HepG2 (cell line): Measurements from ENCODE around the gene SLC66A3. TPM values are rescaled to one million over a fixed set of nuclear protein-coding genes. Genes with fewer than 3 reads are reported as not detected.

Experiments used
- GABPB1 ChIP-seq: IDR thresholded peaks from 2 replicates; pipeline ENCODE4 v1.6.1; 2016; ENCODE audit warnings: mild to moderate bottlenecking, missing genetic modification reagents, moderate library complexity, missing compliant biosample characterization
- HOXD1 ChIP-seq: sonication (generic); formaldehyde crosslinking; IDR thresholded peaks from 2 replicates; pipeline ENCODE4 v1.5.0; 2020; ENCODE audit warnings: missing genetic modification reagents
- PAF1 ChIP-seq: IDR thresholded peaks from 2 replicates; pipeline ENCODE4 v1.6.1; 2016; ENCODE audit warnings: missing genetic modification reagents, missing compliant biosample characterization
- POGZ ChIP-seq: sonication (generic); formaldehyde crosslinking; IDR thresholded peaks from 2 replicates; pipeline ENCODE4 v1.4.0; 2020; ENCODE audit warnings: mild to moderate bottlenecking, missing genetic modification reagents
- RAD51 ChIP-seq: fragments of 450-650 bp; IDR thresholded peaks from 2 replicates; pipeline ENCODE4 v1.6.1; 2016; ENCODE audit warnings: borderline replicate concordance
- RBFOX2 ChIP-seq: fragments of 200-400 bp; formaldehyde crosslinking; IDR thresholded peaks from 2 replicates; pipeline ENCODE4 v1.6.1; 2017; ENCODE audit warnings: low read depth, mild to moderate bottlenecking, low read length
- RFX5 ChIP-seq: IDR thresholded peaks from 2 replicates; pipeline ENCODE4 v1.6.1; 2011; ENCODE audit warnings: low read depth, low read length, improper control_type of control experiment
- SRY ChIP-seq: sonication (generic); formaldehyde crosslinking; IDR thresholded peaks from 2 replicates; pipeline ENCODE4 v1.8.0; 2022; ENCODE audit warnings: mild to moderate bottlenecking, missing genetic modification reagents
- ZNF576 ChIP-seq: sonication (generic); formaldehyde crosslinking; IDR thresholded peaks from 2 replicates; pipeline ENCODE4 v1.4.0; 2020; ENCODE audit warnings: mild to moderate bottlenecking, missing genetic modification reagents
- ZNF782 ChIP-seq: sonication (generic); formaldehyde crosslinking; IDR thresholded peaks from 2 replicates; pipeline ENCODE4 v1.4.0; 2020; ENCODE audit warnings: missing genetic modification reagents, mild to moderate bottlenecking, borderline replicate concordance
- ZSCAN12 ChIP-seq: sonication (generic); formaldehyde crosslinking; IDR thresholded peaks from 2 replicates; pipeline ENCODE4 v1.9.0; 2021; ENCODE audit warnings: mild to moderate bottlenecking, missing genetic modification reagents
- ZSCAN20 ChIP-seq: sonication (generic); formaldehyde crosslinking; IDR thresholded peaks from 2 replicates; pipeline ENCODE4 v1.4.0; 2020; ENCODE audit warnings: missing genetic modification reagents, mild to moderate bottlenecking, borderline replicate concordance
- polyA plus RNA-seq, 8 experiments: library from polyadenylated mRNA; depleted of rRNA in 3 of 8; stranded (reverse) in 7 of 8; unstranded in 1 of 8; fragments of >200 nt; fragmentation: Illumina TruSeq in 4 of 8; extraction: Trizol in 4 of 8; gene quantifications; 2 replicates each; pipeline versions ENCODE4 v1.2.1 to v1.2.3, GENCODE V29; 2011 to 2016; ENCODE audit warnings: low read depth in 4 of 8, missing spikeins in 1 of 8, mixed read lengths in 1 of 8; ENCODE audit not compliant: insufficient read depth in 1 of 8
- total RNA-seq, 5 experiments: library from RNA; depleted of rRNA; stranded (reverse); fragments of >200 nt; fragmentation: Illumina TruSeq; extraction: Trizol; gene quantifications; 2 replicates each; pipeline ENCODE4 v1.2.3, GENCODE V29; 2016; ENCODE audit warnings: low read depth in 1 of 5
- TF ChIP-seq, protein P1 (sequence below): sonication (generic); formaldehyde crosslinking; IDR thresholded peaks from 2 replicates; pipeline ENCODE4; 2020; ENCODE audit warnings: missing genetic modification reagents, mild to moderate bottlenecking, borderline replicate concordance
- TF ChIP-seq, protein P2 (sequence below): sonication (generic); formaldehyde crosslinking; conservative IDR thresholded peaks from 2 replicates; pipeline ENCODE4 v1.4.0; 2020; ENCODE audit warnings: missing genetic modification reagents
- TF ChIP-seq, protein P3 (sequence below): IDR thresholded peaks from 2 replicates; pipeline ENCODE4 v1.6.1; 2016; ENCODE audit warnings: missing compliant biosample characterization, missing genetic modification reagents, borderline replicate concordance
- TF ChIP-seq, protein P4 (sequence below): sonication (generic); formaldehyde crosslinking; IDR thresholded peaks from 2 replicates; pipeline ENCODE4 v1.5.0; 2020; ENCODE audit warnings: mild to moderate bottlenecking, missing genetic modification reagents, borderline replicate concordance

SLC66A3 gene
- total and polyA plus RNA-seq, 2 of the 13 experiments (the other 11 are each of a cell fraction or from before 2014, with no cell fraction given): 2.2 to 3.7 TPM

DNA sequence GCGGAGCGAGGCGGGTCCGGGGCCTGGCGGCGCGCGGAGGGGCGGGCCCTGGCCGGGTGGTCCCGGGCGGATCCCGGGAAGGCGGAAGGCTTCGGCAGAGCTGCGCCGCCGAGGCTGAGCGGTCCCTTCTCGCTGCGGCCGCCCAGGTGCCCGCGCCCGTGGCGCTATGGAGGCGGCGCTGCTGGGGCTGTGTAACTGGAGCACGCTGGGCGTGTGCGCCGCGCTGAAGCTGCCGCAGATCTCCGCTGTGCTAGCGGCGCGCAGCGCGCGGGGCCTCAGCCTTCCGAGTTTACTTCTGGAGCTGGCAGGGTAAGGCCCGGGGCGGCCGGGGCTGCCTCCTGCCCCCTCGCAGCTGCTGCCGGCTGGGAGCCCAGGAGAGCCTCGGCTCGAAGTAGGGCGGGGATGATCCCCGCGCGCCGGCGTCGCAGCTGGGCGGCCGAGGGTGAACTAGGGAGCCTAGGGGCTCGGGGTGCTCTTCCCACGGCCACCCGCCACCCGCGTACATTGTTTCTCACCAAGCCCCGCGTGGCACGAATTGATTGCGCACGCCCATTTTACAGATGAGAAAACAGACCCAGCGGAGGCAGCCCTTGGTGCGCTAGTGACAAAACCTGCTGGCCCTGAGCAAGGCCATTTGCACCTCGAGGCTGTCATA lies at the start of gene SLC66A3 (continued):
- TF ChIP-seq RBFOX2: peak; percentile 57
- TF ChIP-seq, protein P1, sequence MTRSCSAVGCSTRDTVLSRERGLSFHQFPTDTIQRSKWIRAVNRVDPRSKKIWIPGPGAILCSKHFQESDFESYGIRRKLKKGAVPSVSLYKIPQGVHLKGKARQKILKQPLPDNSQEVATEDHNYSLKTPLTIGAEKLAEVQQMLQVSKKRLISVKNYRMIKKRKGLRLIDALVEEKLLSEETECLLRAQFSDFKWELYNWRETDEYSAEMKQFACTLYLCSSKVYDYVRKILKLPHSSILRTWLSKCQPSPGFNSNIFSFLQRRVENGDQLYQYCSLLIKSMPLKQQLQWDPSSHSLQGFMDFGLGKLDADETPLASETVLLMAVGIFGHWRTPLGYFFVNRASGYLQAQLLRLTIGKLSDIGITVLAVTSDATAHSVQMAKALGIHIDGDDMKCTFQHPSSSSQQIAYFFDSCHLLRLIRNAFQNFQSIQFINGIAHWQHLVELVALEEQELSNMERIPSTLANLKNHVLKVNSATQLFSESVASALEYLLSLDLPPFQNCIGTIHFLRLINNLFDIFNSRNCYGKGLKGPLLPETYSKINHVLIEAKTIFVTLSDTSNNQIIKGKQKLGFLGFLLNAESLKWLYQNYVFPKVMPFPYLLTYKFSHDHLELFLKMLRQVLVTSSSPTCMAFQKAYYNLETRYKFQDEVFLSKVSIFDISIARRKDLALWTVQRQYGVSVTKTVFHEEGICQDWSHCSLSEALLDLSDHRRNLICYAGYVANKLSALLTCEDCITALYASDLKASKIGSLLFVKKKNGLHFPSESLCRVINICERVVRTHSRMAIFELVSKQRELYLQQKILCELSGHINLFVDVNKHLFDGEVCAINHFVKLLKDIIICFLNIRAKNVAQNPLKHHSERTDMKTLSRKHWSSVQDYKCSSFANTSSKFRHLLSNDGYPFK (CRISPR knock-in tag): peak; percentile 61; the same call in 1 of the 2 replicates
- TF ChIP-seq SRY (CRISPR knock-in tag): peak; percentile 70; the same call in 1 of the 2 replicates
- TF ChIP-seq ZNF782 (CRISPR knock-in tag): peak; percentile 43; the same call in 1 of the 2 replicates
- TF ChIP-seq, protein P2, sequence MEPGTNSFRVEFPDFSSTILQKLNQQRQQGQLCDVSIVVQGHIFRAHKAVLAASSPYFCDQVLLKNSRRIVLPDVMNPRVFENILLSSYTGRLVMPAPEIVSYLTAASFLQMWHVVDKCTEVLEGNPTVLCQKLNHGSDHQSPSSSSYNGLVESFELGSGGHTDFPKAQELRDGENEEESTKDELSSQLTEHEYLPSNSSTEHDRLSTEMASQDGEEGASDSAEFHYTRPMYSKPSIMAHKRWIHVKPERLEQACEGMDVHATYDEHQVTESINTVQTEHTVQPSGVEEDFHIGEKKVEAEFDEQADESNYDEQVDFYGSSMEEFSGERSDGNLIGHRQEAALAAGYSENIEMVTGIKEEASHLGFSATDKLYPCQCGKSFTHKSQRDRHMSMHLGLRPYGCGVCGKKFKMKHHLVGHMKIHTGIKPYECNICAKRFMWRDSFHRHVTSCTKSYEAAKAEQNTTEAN (CRISPR knock-in tag): peak; percentile 35; the same call in 1 of the 2 replicates
- TF ChIP-seq ZSCAN12 (CRISPR knock-in tag): no peak; the same call in 1 of the 2 replicates
- TF ChIP-seq RAD51: no peak
- peak; percentile 64; the same call in 1 of the 2 replicates for TF ChIP-seq ZNF576 (CRISPR knock-in tag)
- no peak for TF ChIP-seq RFX5
- TF ChIP-seq ZSCAN20 (CRISPR knock-in tag): peak; percentile 82
- 0 out of 2 replicates have a peak, but pooled peaks have one; percentile 23 for TF ChIP-seq HOXD1 (CRISPR knock-in tag)
- TF ChIP-seq PAF1: no peak
- TF ChIP-seq GABPB1: peak; percentile 78
- TF ChIP-seq, protein P3, sequence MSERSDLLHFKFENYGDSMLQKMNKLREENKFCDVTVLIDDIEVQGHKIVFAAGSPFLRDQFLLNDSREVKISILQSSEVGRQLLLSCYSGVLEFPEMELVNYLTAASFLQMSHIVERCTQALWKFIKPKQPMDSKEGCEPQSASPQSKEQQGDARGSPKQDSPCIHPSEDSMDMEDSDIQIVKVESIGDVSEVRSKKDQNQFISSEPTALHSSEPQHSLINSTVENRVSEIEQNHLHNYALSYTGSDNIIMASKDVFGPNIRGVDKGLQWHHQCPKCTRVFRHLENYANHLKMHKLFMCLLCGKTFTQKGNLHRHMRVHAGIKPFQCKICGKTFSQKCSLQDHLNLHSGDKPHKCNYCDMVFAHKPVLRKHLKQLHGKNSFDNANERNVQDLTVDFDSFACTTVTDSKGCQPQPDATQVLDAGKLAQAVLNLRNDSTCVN (CRISPR knock-in tag): no peak
- TF ChIP-seq, protein P4, sequence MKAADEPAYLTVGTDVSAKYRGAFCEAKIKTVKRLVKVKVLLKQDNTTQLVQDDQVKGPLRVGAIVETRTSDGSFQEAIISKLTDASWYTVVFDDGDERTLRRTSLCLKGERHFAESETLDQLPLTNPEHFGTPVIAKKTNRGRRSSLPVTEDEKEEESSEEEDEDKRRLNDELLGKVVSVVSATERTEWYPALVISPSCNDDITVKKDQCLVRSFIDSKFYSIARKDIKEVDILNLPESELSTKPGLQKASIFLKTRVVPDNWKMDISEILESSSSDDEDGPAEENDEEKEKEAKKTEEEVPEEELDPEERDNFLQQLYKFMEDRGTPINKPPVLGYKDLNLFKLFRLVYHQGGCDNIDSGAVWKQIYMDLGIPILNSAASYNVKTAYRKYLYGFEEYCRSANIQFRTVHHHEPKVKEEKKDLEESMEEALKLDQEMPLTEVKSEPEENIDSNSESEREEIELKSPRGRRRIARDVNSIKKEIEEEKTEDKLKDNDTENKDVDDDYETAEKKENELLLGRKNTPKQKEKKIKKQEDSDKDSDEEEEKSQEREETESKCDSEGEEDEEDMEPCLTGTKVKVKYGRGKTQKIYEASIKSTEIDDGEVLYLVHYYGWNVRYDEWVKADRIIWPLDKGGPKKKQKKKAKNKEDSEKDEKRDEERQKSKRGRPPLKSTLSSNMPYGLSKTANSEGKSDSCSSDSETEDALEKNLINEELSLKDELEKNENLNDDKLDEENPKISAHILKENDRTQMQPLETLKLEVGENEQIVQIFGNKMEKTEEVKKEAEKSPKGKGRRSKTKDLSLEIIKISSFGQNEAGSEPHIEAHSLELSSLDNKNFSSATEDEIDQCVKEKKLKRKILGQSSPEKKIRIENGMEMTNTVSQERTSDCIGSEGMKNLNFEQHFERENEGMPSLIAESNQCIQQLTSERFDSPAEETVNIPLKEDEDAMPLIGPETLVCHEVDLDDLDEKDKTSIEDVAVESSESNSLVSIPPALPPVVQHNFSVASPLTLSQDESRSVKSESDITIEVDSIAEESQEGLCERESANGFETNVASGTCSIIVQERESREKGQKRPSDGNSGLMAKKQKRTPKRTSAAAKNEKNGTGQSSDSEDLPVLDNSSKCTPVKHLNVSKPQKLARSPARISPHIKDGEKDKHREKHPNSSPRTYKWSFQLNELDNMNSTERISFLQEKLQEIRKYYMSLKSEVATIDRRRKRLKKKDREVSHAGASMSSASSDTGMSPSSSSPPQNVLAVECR (CRISPR knock-in tag): peak; percentile 84
- peak; percentile 57; the same call in 1 of the 2 replicates for TF ChIP-seq POGZ (CRISPR knock-in tag)
